GM19099 (cell line): Measurements from ENCODE around the gene MR1.

Source experiments
- POLR2A ChIP-seq: IDR thresholded peaks from 3 replicates; pipeline ENCODE4 v1.6.1; 2011; ENCODE audit warnings: low read depth; ENCODE audit not compliant: insufficient read length; ENCODE audit errors: extremely low read depth

Gene MR1

GRCh38 chr1:181044449-181044966 lies 10.7 kb downstream of the MR1 start:
- TF ChIP-seq POLR2A, result no peak

GRCh38 chr1:181049378-181049777 lies 15.6 kb downstream of the MR1 start:
- no peak for TF ChIP-seq POLR2A

- TF ChIP-seq POLR2A, result no peak
Measured at GRCh38 chr1:181050922-181051321, 17.1 kb downstream of the MR1 start.

- no peak for TF ChIP-seq POLR2A
Measured at GRCh38 chr1:181056560-181056959, 22.8 kb downstream of the MR1 start.

- TF ChIP-seq POLR2A, result no peak
Measured at GRCh38 chr1:181057079-181057478, 23.3 kb downstream of the MR1 start.

- TF ChIP-seq POLR2A, result no peak
Measured at GRCh38 chr1:181059435-181059834, 25.7 kb downstream of the MR1 start.

- TF ChIP-seq POLR2A, result no peak
Measured at GRCh38 chr1:181060066-181060465, 26.3 kb downstream of the MR1 start.

GRCh38 chr1:181061487-181061886 lies 27.7 kb downstream of the MR1 start:
- TF ChIP-seq POLR2A, result no peak

- TF ChIP-seq POLR2A, result peak; percentile 53
Measured at GRCh38 chr1:181061891-181062835, 28.4 kb downstream of the MR1 start.

- peak; percentile 25 for TF ChIP-seq POLR2A
Measured at GRCh38 chr1:181062836-181063428, 29.1 kb downstream of the MR1 start.

GRCh38 chr1:181064011-181064623 lies 30.3 kb downstream of the MR1 start:
- no peak for TF ChIP-seq POLR2A

- no peak for TF ChIP-seq POLR2A
Measured at GRCh38 chr1:181064702-181065101, 30.9 kb downstream of the MR1 start.

- TF ChIP-seq POLR2A, result no peak
Measured at GRCh38 chr1:181073638-181074037, 39.9 kb downstream of the MR1 start.

GRCh38 chr1:181075766-181076350 lies 42.1 kb downstream of the MR1 start:
- TF ChIP-seq POLR2A, result no peak

GRCh38 chr1:181076852-181077251 lies 43.1 kb downstream of the MR1 start:
- no peak for TF ChIP-seq POLR2A
